K562 (cell line): Measurements from ENCODE around the gene ZNF48.

Experiments used
- HNRNPK ChIP-seq: fragments of 200-400 bp; formaldehyde crosslinking; IDR thresholded peaks from one replicate; pipeline ENCODE4 v1.6.1; 2018; ENCODE audit warnings: mild to moderate bottlenecking, low read depth, low read length; ENCODE audit not compliant: poor library complexity, severe bottlenecking
- JUN ChIP-seq, 2 experiments: sonication (generic) in 1 of 2; formaldehyde crosslinking in 1 of 2; IDR thresholded peaks; 2 replicates each; pipeline versions ENCODE4 v1.6.1 to v1.8.0; 2012 to 2022; ENCODE audit warnings: borderline replicate concordance in 2 of 2, mild to moderate bottlenecking in 2 of 2, improper control_type of control experiment in 1 of 2, low read depth in 1 of 2, low read length in 1 of 2, missing genetic modification reagents in 1 of 2
- PML ChIP-seq: IDR thresholded peaks from 2 replicates; pipeline ENCODE4 v1.6.1; 2012; ENCODE audit warnings: low read length, inconsistent platforms
- SAFB2 ChIP-seq: fragments of 200-400 bp; formaldehyde crosslinking; IDR thresholded peaks from 2 replicates; pipeline ENCODE4 v1.6.1; 2018; ENCODE audit warnings: borderline replicate concordance, low read length, low read depth, moderate library complexity; ENCODE audit not compliant: severe bottlenecking
- SOX6 ChIP-seq: fragments of 450-650 bp; IDR thresholded peaks from 2 replicates; pipeline ENCODE4 v1.6.1; 2014; ENCODE audit warnings: mild to moderate bottlenecking
- ZNF431 ChIP-seq: sonication (generic); formaldehyde crosslinking; IDR thresholded peaks from 2 replicates; pipeline ENCODE4 v1.8.0; 2022; ENCODE audit warnings: mild to moderate bottlenecking, missing genetic modification reagents

DNA sequence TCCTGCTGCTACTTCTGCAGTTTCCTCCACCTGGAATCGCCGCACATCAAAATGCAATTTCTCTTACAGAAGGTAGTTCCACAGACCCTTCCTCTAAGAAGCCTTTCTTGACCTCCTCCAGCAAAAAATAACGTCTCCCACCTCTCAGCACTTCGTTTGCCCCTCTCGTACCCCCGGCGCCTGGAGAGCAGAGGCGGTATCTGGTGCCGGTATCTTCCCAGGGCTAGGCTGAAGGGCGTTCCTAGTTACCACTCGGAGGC, 34.1 kb downstream of the ZNF48 start:
- TF ChIP-seq JUN (IDR thresholded peaks at IDR 0.05; ENCODE audit: borderline replicate concordance, low read depth, low read length) (no peak), JUN (CRISPR knock-in tag; IDR thresholded peaks at IDR 0.05; ENCODE audit: borderline replicate concordance) (no peak), ZNF431 (no peak), HNRNPK (no peak), SAFB2 (no peak), SOX6 (no peak), PML (no peak)
